ENCODE results near the gene PRAMEF12.

DNA sequence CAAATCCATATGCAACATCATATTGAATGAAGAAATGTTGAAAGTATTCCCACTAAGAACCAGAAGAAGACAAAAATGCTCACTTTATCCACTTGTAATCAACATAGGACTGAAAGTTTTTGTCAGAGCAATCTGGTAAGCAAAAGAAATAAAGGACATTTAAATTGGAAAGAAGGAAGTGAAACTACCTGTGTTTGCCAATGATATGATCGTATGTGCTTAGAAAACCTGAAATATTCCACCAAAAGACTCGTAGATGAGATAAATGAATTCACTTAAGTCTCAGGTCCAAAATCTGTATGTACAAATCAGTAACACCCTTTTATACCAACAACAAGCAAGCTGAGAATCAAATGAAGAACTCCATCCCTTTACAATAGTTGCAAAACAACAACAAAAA is 26.2 kb downstream of the PRAMEF12 start:
- TF ChIP-seq, protein P1, sequence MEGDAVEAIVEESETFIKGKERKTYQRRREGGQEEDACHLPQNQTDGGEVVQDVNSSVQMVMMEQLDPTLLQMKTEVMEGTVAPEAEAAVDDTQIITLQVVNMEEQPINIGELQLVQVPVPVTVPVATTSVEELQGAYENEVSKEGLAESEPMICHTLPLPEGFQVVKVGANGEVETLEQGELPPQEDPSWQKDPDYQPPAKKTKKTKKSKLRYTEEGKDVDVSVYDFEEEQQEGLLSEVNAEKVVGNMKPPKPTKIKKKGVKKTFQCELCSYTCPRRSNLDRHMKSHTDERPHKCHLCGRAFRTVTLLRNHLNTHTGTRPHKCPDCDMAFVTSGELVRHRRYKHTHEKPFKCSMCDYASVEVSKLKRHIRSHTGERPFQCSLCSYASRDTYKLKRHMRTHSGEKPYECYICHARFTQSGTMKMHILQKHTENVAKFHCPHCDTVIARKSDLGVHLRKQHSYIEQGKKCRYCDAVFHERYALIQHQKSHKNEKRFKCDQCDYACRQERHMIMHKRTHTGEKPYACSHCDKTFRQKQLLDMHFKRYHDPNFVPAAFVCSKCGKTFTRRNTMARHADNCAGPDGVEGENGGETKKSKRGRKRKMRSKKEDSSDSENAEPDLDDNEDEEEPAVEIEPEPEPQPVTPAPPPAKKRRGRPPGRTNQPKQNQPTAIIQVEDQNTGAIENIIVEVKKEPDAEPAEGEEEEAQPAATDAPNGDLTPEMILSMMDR (IDR thresholded peaks at IDR 0.05; ENCODE audit: poor library complexity) = no peak
- TF ChIP-seq EZH2phosphoT487 (IDR thresholded peaks at IDR 0.05; ENCODE audit: low read depth, severe bottlenecking, unreplicated experiment) (no peak), EZH2 (IDR thresholded peaks at IDR 0.05; ENCODE audit: borderline replicate concordance) (no peak)

All from hepatocyte (in vitro differentiated cells).